Neural progenitor cell (in vitro differentiated cells): Measurements from ENCODE around the gene ULK4.

Source experiments
- CTCF ChIP-seq: fragments of 200-600 bp; sonication (generic); IDR thresholded peaks from 2 replicates; pipeline ENCODE4 v1.5.1; 2017; ENCODE audit warnings: antibody characterized with exemption, mild to moderate bottlenecking
- EZH2 ChIP-seq: fragments of 200-600 bp; sonication (generic); IDR thresholded peaks from 2 replicates; pipeline ENCODE4 v1.6.1; 2017; ENCODE audit warnings: antibody characterized with exemption, mild to moderate bottlenecking, moderate library complexity
- EZH2phosphoT487 ChIP-seq: fragments of 200-600 bp; sonication (generic); IDR thresholded peaks from 2 replicates; pipeline ENCODE4 v1.6.1; 2017; ENCODE audit warnings: antibody characterized with exemption

GRCh38 chr3:41482134-41482533 is 479.8 kb downstream of the ULK4 start:
- no peak for TF ChIP-seq CTCF
- TF ChIP-seq EZH2, result no peak
- TF ChIP-seq EZH2phosphoT487, result no peak
